GM23338 (cell line): ENCODE data around the gene SLC25A44. TPM values are rescaled to one million over a fixed set of nuclear protein-coding genes. Genes with fewer than 3 reads are reported as not detected.

ENCODE experiments used
- ATAC-seq: fragments of 200-7000 bp; cut with Tn5 transposase; 3 replicates; pipeline ENCODE4 v1.9.1; 2020
- DNase-seq: peaks from one replicate; pipeline ENCODE4 v3.0.0-alpha.2; 2015; ENCODE audit warnings: low spot score
- H2AFZ ChIP-seq: fragments of 200-600 bp; sonication (generic); 2 replicates; pipeline ENCODE4 v1.8.0; 2016; ENCODE audit warnings: antibody characterized with exemption, mild to moderate bottlenecking, moderate library complexity
- H3F3A ChIP-seq: fragments of 200-600 bp; sonication (generic); replicated peaks from 2 replicates; pipeline ENCODE4 v1.8.0; 2017; ENCODE audit warnings: antibody characterized with exemption, mixed run types, low read depth
- H3K27ac ChIP-seq: fragments of 200-600 bp; sonication (generic); 2 replicates; pipeline ENCODE4 v1.6.1; 2016; ENCODE audit warnings: low read depth
- H3K27me3 ChIP-seq: fragments of 200-600 bp; sonication (generic); 2 replicates; pipeline ENCODE4 v1.8.0; 2016; ENCODE audit warnings: mild to moderate bottlenecking, mixed run types, moderate library complexity; ENCODE audit not compliant: insufficient read depth
- H3K36me3 ChIP-seq: fragments of 200-600 bp; sonication (generic); 2 replicates; pipeline ENCODE4 v1.8.0; 2016; ENCODE audit warnings: mild to moderate bottlenecking; ENCODE audit not compliant: insufficient read depth
- H3K4me1 ChIP-seq: fragments of 200-600 bp; sonication (generic); 2 replicates; pipeline ENCODE4 v1.8.0; 2016; ENCODE audit warnings: mild to moderate bottlenecking, moderate library complexity; ENCODE audit not compliant: insufficient read depth
- H3K4me2 ChIP-seq: fragments of 200-600 bp; sonication (generic); 2 replicates; pipeline ENCODE4 v1.7.1; 2017; ENCODE audit warnings: mixed run types
- H3K4me3 ChIP-seq: fragments of 200-600 bp; sonication (generic); 2 replicates; pipeline ENCODE4 v1.6.1; 2016; ENCODE audit warnings: mixed run types
- H3K79me2 ChIP-seq: fragments of 200-600 bp; sonication (generic); replicated peaks from 2 replicates; pipeline ENCODE4 v1.8.0; 2017; ENCODE audit warnings: mild to moderate bottlenecking; ENCODE audit not compliant: insufficient read depth
- H3K9me2 ChIP-seq: fragments of 200-600 bp; sonication (generic); 2 replicates; pipeline ENCODE4 v1.8.0; 2017; ENCODE audit not compliant: insufficient read depth
- H4K20me1 ChIP-seq: fragments of 200-600 bp; sonication (generic); replicated peaks from 2 replicates; pipeline ENCODE4 v1.8.0; 2017; ENCODE audit warnings: mild to moderate bottlenecking; ENCODE audit not compliant: insufficient read depth
- H3K27ac Mint-ChIP-seq: 2 replicates; pipeline ENCODE4 v1.8.0; 2020; ENCODE audit warnings: inconsistent platforms, mild to moderate bottlenecking, moderate library complexity, mixed read lengths
- H3K27me3 Mint-ChIP-seq: 3 replicates; pipeline ENCODE4 v1.8.0; 2022; ENCODE audit warnings: low read depth, mild to moderate bottlenecking, moderate library complexity, mixed read lengths, inconsistent platforms; ENCODE audit not compliant: insufficient read depth, poor library complexity
- H3K36me3 Mint-ChIP-seq: 3 replicates; pipeline ENCODE4 v1.8.0; 2021; ENCODE audit warnings: low read depth, mild to moderate bottlenecking, inconsistent platforms, moderate library complexity, mixed read lengths
- H3K4me1 Mint-ChIP-seq: 3 replicates; pipeline ENCODE4 v1.8.0; 2020; ENCODE audit warnings: mild to moderate bottlenecking, inconsistent platforms, mixed read lengths
- H3K4me3 Mint-ChIP-seq: 3 replicates; pipeline ENCODE4 v1.8.0; 2021; ENCODE audit warnings: moderate library complexity, mild to moderate bottlenecking, inconsistent platforms, mixed read lengths
- H3K9me3 Mint-ChIP-seq: 3 replicates; pipeline ENCODE4 v1.8.0; 2020; ENCODE audit warnings: moderate library complexity, mild to moderate bottlenecking, inconsistent platforms, mixed read lengths
- CREB1 ChIP-seq: fragments of 250-450 bp; sonication (Bioruptor Pico); IDR thresholded peaks from 2 replicates; pipeline ENCODE4 v1.5.0; 2020; ENCODE audit warnings: low read depth, mild to moderate bottlenecking, moderate library complexity
- EZH2 ChIP-seq: fragments of 200-600 bp; sonication (generic); IDR thresholded peaks from one replicate; pipeline ENCODE4 v1.8.0; 2017; ENCODE audit warnings: antibody characterized with exemption, mild to moderate bottlenecking, low read depth; ENCODE audit not compliant: unreplicated experiment
- EZH2phosphoT487 ChIP-seq: fragments of 200-600 bp; sonication (generic); IDR thresholded peaks from one replicate; pipeline ENCODE4 v1.8.1; 2018; ENCODE audit warnings: antibody characterized with exemption; ENCODE audit not compliant: unreplicated experiment
- JUNB ChIP-seq: IDR thresholded peaks from one replicate; pipeline ENCODE4 v1.6.1; 2016; ENCODE audit warnings: antibody characterized with exemption; ENCODE audit not compliant: unreplicated experiment
- STAT1 ChIP-seq: IDR thresholded peaks from one replicate; pipeline ENCODE4 v1.6.1; 2016; ENCODE audit warnings: antibody characterized with exemption; ENCODE audit not compliant: unreplicated experiment
- ZNF114 ChIP-seq: fragments of 250-450 bp; sonication (Bioruptor Pico); IDR thresholded peaks from 2 replicates; pipeline ENCODE4 v1.5.0; 2020; ENCODE audit warnings: mild to moderate bottlenecking, moderate library complexity
- polyA plus RNA-seq: library from polyadenylated mRNA; unstranded; fragments of >200 nt; fragmentation: Nextera tagmentation; extraction: Ambion mirVana; gene quantifications from 2 replicates; pipeline ENCODE4 v1.2.1, GENCODE V29; 2016
- total RNA-seq: library from RNA; depleted of rRNA; stranded (reverse); fragments of >200 nt; shearing (Covaris generic); gene quantifications from 2 replicates; pipeline ENCODE4 v1.2.3, GENCODE V29; 2014
- TF ChIP-seq, protein P1 (sequence below): fragments of 250-450 bp; sonication (Bioruptor Pico); IDR thresholded peaks from 2 replicates; pipeline ENCODE4 v1.5.0; 2020; ENCODE audit warnings: mild to moderate bottlenecking, moderate library complexity
- TF ChIP-seq, protein P2 (sequence below): IDR thresholded peaks from one replicate; pipeline ENCODE4 v1.6.1; 2018; ENCODE audit warnings: antibody characterized with exemption; ENCODE audit not compliant: unreplicated experiment
- TF ChIP-seq, protein P3 (sequence below): IDR thresholded peaks from 2 replicates; pipeline ENCODE4 v1.6.1; 2016; ENCODE audit warnings: antibody characterized with exemption
- TF ChIP-seq, protein P4 (sequence below), 2 experiments: fragments of 200-600 bp in 1 of 2; sonication (generic) in 1 of 2; conservative IDR thresholded peaks; 2 replicates each; pipeline versions ENCODE4 v1.5.1 to v1.6.1; 2016 to 2017; ENCODE audit warnings: antibody characterized with exemption in 2 of 2, low read depth in 2 of 2, mild to moderate bottlenecking in 2 of 2, moderate library complexity in 1 of 2

SLC25A44 gene
- total and polyA plus RNA-seq, 2 experiments from 2014 or later, result 7.0 to 25.1 TPM

DNA sequence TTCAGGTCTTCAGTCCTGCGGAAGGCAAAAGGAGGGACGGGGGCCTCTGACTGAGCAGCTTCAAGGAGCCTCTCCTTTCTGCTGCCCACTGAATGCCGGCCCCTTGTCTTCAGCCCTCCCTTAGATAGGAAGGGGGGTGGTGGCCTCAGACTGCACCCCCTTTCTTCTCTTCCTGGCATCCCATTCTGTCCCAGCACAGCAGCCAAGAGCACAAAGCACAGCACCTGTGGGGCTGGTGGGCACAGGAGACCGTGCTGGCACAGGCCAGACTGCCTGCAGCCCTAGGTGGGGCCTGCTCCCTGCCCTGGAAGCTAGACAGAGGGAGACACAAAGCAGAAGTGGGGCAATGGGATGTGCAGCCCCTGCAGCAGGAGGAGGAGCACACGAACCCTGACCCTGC, 55.7 kb downstream of the SLC25A44 start (continued):
- TF ChIP-seq, protein P1, sequence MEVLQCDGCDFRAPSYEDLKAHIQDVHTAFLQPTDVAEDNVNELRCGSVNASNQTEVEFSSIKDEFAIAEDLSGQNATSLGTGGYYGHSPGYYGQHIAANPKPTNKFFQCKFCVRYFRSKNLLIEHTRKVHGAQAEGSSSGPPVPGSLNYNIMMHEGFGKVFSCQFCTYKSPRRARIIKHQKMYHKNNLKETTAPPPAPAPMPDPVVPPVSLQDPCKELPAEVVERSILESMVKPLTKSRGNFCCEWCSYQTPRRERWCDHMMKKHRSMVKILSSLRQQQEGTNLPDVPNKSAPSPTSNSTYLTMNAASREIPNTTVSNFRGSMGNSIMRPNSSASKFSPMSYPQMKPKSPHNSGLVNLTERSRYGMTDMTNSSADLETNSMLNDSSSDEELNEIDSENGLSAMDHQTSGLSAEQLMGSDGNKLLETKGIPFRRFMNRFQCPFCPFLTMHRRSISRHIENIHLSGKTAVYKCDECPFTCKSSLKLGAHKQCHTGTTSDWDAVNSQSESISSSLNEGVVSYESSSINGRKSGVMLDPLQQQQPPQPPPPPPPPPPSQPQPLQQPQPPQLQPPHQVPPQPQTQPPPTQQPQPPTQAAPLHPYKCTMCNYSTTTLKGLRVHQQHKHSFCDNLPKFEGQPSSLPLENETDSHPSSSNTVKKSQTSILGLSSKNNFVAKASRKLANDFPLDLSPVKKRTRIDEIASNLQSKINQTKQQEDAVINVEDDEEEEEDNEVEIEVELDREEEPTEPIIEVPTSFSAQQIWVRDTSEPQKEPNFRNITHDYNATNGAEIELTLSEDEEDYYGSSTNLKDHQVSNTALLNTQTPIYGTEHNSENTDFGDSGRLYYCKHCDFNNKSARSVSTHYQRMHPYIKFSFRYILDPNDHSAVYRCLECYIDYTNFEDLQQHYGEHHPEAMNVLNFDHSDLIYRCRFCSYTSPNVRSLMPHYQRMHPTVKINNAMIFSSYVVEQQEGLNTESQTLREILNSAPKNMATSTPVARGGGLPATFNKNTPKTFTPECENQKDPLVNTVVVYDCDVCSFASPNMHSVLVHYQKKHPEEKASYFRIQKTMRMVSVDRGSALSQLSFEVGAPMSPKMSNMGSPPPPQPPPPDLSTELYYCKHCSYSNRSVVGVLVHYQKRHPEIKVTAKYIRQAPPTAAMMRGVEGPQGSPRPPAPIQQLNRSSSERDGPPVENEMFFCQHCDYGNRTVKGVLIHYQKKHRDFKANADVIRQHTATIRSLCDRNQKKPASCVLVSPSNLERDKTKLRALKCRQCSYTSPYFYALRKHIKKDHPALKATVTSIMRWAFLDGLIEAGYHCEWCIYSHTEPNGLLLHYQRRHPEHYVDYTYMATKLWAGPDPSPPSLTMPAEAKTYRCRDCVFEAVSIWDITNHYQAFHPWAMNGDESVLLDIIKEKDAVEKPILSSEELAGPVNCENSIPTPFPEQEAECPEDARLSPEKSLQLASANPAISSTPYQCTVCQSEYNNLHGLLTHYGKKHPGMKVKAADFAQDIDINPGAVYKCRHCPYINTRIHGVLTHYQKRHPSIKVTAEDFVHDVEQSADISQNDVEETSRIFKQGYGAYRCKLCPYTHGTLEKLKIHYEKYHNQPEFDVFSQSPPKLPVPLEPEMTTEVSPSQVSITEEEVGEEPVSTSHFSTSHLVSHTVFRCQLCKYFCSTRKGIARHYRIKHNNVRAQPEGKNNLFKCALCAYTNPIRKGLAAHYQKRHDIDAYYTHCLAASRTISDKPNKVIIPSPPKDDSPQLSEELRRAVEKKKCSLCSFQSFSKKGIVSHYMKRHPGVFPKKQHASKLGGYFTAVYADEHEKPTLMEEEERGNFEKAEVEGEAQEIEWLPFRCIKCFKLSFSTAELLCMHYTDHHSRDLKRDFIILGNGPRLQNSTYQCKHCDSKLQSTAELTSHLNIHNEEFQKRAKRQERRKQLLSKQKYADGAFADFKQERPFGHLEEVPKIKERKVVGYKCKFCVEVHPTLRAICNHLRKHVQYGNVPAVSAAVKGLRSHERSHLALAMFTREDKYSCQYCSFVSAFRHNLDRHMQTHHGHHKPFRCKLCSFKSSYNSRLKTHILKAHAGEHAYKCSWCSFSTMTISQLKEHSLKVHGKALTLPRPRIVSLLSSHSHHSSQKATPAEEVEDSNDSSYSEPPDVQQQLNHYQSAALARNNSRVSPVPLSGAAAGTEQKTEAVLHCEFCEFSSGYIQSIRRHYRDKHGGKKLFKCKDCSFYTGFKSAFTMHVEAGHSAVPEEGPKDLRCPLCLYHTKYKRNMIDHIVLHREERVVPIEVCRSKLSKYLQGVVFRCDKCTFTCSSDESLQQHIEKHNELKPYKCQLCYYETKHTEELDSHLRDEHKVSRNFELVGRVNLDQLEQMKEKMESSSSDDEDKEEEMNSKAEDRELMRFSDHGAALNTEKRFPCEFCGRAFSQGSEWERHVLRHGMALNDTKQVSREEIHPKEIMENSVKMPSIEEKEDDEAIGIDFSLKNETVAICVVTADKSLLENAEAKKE (CRISPR knock-in tag), result no peak

DNA sequence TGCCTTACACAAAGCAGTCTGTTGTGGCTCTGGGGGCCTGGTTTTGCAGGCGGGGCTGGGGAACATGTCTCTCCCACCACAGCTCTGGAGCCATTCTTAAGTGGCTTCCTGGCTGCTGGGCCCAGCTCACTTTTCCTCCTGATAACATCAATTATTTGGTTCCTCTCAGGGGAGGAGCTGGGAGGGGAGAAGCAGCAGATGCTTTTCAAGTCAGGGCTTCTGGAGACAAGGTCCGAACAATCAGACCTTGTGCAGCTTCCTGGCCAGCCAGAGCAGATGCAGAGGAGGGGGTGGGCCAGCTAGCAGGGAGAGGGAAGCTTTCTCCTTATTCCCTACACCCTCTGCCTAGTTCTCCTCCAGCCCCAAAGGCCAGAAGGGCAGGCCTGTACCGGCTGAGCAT, 57.6 kb downstream of the SLC25A44 start:
- H3K4me3 ChIP-seq, result no peak overlapping the region
- no peak overlapping the region for H3K4me3 Mint-ChIP-seq
- H3F3A ChIP-seq, result peaks cover 8% of the 10 kb centered on the region
- H3K4me2 ChIP-seq, result no peak overlapping the region
- H3K4me1 ChIP-seq, result peaks cover 15% of the 10 kb centered on the region
- H3K27ac ChIP-seq, result no peak overlapping the region
- H3K27me3 Mint-ChIP-seq, result peaks cover 16% of the 10 kb centered on the region
- DNase-seq (no peak), ATAC-seq (no peak)
- peaks cover 58% of the 10 kb centered on the region for H3K36me3 Mint-ChIP-seq
- H2AFZ ChIP-seq, result no peak overlapping the region
- no peaks in the 10 kb centered on the region for H3K9me2 ChIP-seq
- no peaks in the 10 kb centered on the region for H3K27me3 ChIP-seq
- H3K27ac Mint-ChIP-seq, result no peak overlapping the region
- H3K4me1 Mint-ChIP-seq, result peaks cover 17% of the 10 kb centered on the region
- TF ChIP-seq, protein P2, sequence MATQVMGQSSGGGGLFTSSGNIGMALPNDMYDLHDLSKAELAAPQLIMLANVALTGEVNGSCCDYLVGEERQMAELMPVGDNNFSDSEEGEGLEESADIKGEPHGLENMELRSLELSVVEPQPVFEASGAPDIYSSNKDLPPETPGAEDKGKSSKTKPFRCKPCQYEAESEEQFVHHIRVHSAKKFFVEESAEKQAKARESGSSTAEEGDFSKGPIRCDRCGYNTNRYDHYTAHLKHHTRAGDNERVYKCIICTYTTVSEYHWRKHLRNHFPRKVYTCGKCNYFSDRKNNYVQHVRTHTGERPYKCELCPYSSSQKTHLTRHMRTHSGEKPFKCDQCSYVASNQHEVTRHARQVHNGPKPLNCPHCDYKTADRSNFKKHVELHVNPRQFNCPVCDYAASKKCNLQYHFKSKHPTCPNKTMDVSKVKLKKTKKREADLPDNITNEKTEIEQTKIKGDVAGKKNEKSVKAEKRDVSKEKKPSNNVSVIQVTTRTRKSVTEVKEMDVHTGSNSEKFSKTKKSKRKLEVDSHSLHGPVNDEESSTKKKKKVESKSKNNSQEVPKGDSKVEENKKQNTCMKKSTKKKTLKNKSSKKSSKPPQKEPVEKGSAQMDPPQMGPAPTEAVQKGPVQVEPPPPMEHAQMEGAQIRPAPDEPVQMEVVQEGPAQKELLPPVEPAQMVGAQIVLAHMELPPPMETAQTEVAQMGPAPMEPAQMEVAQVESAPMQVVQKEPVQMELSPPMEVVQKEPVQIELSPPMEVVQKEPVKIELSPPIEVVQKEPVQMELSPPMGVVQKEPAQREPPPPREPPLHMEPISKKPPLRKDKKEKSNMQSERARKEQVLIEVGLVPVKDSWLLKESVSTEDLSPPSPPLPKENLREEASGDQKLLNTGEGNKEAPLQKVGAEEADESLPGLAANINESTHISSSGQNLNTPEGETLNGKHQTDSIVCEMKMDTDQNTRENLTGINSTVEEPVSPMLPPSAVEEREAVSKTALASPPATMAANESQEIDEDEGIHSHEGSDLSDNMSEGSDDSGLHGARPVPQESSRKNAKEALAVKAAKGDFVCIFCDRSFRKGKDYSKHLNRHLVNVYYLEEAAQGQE, result no peak
- TF ChIP-seq ZNF114 (CRISPR knock-in tag) (no peak), EZH2 (no peak), STAT1 (no peak), EZH2phosphoT487 (no peak), JUNB (no peak), CREB1 (CRISPR knock-in tag) (no peak)
- TF ChIP-seq, protein P3, sequence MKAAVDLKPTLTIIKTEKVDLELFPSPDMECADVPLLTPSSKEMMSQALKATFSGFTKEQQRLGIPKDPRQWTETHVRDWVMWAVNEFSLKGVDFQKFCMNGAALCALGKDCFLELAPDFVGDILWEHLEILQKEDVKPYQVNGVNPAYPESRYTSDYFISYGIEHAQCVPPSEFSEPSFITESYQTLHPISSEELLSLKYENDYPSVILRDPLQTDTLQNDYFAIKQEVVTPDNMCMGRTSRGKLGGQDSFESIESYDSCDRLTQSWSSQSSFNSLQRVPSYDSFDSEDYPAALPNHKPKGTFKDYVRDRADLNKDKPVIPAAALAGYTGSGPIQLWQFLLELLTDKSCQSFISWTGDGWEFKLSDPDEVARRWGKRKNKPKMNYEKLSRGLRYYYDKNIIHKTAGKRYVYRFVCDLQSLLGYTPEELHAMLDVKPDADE, result no peak
- TF ChIP-seq, protein P4, sequence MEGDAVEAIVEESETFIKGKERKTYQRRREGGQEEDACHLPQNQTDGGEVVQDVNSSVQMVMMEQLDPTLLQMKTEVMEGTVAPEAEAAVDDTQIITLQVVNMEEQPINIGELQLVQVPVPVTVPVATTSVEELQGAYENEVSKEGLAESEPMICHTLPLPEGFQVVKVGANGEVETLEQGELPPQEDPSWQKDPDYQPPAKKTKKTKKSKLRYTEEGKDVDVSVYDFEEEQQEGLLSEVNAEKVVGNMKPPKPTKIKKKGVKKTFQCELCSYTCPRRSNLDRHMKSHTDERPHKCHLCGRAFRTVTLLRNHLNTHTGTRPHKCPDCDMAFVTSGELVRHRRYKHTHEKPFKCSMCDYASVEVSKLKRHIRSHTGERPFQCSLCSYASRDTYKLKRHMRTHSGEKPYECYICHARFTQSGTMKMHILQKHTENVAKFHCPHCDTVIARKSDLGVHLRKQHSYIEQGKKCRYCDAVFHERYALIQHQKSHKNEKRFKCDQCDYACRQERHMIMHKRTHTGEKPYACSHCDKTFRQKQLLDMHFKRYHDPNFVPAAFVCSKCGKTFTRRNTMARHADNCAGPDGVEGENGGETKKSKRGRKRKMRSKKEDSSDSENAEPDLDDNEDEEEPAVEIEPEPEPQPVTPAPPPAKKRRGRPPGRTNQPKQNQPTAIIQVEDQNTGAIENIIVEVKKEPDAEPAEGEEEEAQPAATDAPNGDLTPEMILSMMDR (conservative IDR thresholded peaks at IDR 0.05; ENCODE audit: low read depth in 2 of 2), result no peak
- no peaks in the 10 kb centered on the region for H3K9me3 Mint-ChIP-seq
- no peaks in the 10 kb centered on the region for H4K20me1 ChIP-seq
- no peaks in the 10 kb centered on the region for H3K79me2 ChIP-seq
- H3K36me3 ChIP-seq, result peaks cover 23% of the 10 kb centered on the region
